AG04450 (cell line): Measurements from ENCODE around the gene ATP10D. TPM values are rescaled to one million over a fixed set of nuclear protein-coding genes. Genes with fewer than 3 reads are reported as not detected.

ENCODE experiments used
- CTCF ChIA-PET: fragments of 300-600, 350-600 bp; formaldehyde crosslinking; extraction: SDS; loops from one replicate; lab custom pipeline; 2022; ENCODE audit warnings: antibody characterized with exemption, inconsistent platforms; lab: Charles Lee
- POLR2A ChIA-PET: fragments of 350-600 bp; formaldehyde crosslinking; extraction: SDS; loops from one replicate; lab custom pipeline; 2021; ENCODE audit warnings: antibody characterized with exemption, inconsistent platforms; lab: Yijun Ruan, JAX
- DNase-seq: peaks from one replicate; pipeline ENCODE4 v3.0.0-alpha.2; 2011; ENCODE audit warnings: low read depth, low spot score
- H3K27ac ChIP-seq: one replicate; pipeline ENCODE4 v1.5.1; 2012; ENCODE audit warnings: low read depth, low read length, control low read depth
- H3K27me3 ChIP-seq: one replicate; pipeline ENCODE4 v1.6.0; 2012; ENCODE audit warnings: low read length; ENCODE audit not compliant: control insufficient read depth, insufficient read depth
- H3K4me3 ChIP-seq: 2 replicates; pipeline ENCODE4 v1.5.1; 2011; ENCODE audit warnings: mild to moderate bottlenecking, low read depth, low read length, control low read depth
- H3K9me3 ChIP-seq: 2 replicates; pipeline ENCODE4 v1.5.1; 2012; ENCODE audit warnings: low read length; ENCODE audit not compliant: control insufficient read depth, insufficient read depth
- polyA plus RNA-seq: library from polyadenylated mRNA; depleted of rRNA; stranded (reverse); fragments of >200 nt; gene quantifications from 2 replicates; pipeline ENCODE4 v1.2.3, GENCODE V29; 2011
- TF ChIP-seq, protein P1 (sequence below): IDR thresholded peaks from 2 replicates; pipeline ENCODE4 v1.5.1; 2011; ENCODE audit warnings: low read depth, low read length, control low read depth, inconsistent platforms

The ATP10D gene
- polyA plus RNA-seq, 1 experiment: 48.2 TPM

DNA sequence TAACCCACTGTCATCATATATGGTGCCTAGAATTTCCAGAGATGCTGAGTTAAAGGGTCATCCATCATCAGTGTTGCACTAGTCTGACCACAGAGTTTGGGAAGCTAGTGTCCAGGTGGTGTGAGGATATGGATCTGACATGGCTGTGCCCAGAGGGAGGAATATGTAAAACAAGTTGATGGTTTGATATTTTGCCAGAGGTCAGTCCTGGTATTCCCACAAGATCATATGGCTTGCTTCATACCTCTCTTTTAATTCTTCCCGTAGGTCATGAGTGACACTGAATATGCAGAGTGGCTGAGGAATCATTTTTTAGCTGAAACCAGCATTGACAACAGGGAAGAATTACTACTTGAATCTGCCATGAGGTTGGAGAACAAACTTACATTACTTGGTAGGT is 75.6 kb downstream of the ATP10D start:
- Histone ChIP-seq H3K9me3 (no peaks in the 10 kb centered on the region), H3K4me3 (no peak overlapping the region), H3K27ac (no peak overlapping the region), H3K27me3 (no peaks in the 10 kb centered on the region)
- ChIA-PET POLR2A (no interaction called here), CTCF (no interaction called here)
- TF ChIP-seq, protein P1, sequence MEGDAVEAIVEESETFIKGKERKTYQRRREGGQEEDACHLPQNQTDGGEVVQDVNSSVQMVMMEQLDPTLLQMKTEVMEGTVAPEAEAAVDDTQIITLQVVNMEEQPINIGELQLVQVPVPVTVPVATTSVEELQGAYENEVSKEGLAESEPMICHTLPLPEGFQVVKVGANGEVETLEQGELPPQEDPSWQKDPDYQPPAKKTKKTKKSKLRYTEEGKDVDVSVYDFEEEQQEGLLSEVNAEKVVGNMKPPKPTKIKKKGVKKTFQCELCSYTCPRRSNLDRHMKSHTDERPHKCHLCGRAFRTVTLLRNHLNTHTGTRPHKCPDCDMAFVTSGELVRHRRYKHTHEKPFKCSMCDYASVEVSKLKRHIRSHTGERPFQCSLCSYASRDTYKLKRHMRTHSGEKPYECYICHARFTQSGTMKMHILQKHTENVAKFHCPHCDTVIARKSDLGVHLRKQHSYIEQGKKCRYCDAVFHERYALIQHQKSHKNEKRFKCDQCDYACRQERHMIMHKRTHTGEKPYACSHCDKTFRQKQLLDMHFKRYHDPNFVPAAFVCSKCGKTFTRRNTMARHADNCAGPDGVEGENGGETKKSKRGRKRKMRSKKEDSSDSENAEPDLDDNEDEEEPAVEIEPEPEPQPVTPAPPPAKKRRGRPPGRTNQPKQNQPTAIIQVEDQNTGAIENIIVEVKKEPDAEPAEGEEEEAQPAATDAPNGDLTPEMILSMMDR: no peak
- DNase-seq: no peak

DNA sequence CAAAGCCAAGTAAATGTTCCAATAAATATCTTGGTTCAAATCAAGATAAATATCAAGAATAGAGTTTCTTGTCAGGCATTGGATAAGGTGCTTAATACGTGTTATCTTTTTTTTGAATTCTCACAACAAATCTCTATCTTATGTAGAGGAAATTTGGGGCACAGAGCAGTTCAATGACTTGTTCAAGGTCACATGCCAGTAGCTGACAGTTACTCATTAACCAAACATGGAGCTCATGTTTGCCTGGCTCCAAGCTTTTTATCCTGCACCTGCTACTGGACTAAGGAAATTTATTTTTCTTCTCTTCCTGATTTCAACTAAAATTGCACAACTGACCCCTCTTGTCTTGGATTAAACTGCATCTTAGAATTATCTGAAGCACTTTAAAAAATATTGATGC is 76.3 kb downstream of the ATP10D start:
- H3K4me3 ChIP-seq: no peak overlapping the region
- TF ChIP-seq, protein P1: no peak
- CTCF ChIA-PET: no interaction called here

DNA sequence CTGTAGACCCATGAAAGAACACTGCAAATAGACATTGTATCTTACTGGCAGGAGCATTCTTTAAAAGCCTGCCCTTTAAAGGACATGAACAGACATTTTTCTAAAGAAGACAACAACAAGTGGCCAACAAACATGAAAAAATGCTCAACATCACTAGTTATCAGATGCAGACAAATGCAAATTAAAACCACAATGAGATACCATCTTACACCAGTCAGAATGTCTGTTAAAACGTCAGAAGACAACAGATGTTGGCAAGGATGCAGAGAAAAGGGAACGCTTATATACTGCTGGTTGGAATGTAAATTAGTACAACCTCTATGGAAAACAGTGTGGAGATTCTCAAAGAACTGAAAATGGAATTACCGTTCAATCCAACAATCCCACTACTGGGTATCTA is 77.2 kb downstream of the ATP10D start:
- no peak for DNase-seq
- H3K9me3 ChIP-seq: no peaks in the 10 kb centered on the region
- TF ChIP-seq, protein P1: no peak
- ChIA-PET POLR2A (no interaction called here), CTCF (interaction anchor here (1.7 kb wide), 1 partner anchor 52 kb away, joined by 6 read pairs; no protein-coding TSS in a partner anchor)
- H3K27ac ChIP-seq: no peak overlapping the region
- H3K4me3 ChIP-seq: no peak overlapping the region
- H3K27me3 ChIP-seq: no peaks in the 10 kb centered on the region

More for the DNA sequence above, 76.3 kb downstream of the ATP10D start:
- H3K27me3 ChIP-seq: no peaks in the 10 kb centered on the region
- POLR2A ChIA-PET: no interaction called here
- H3K27ac ChIP-seq: no peak overlapping the region
- no peaks in the 10 kb centered on the region for H3K9me3 ChIP-seq
- DNase-seq: no peak

DNA sequence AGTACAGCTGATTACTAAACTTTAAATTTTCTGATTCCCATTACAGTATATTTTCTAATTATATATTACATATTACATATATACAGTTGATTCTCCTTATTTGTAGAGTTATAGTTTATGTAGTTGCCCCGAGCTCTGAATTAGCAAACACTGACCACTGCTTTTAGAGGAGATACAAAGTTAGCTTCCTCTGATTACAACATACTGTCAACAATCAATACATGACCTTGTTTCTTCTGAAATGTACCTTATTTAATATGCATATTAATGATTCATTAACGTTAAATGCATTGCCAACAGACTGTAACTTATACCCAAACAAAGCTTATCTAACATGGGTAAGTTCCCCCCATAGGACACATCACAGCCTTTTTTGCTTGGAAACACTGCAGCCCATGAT is 81.5 kb downstream of the ATP10D start:
- H3K27me3 ChIP-seq: no peaks in the 10 kb centered on the region
- no peaks in the 10 kb centered on the region for H3K9me3 ChIP-seq
- ChIA-PET CTCF (interaction anchor here (0.9 to 2.8 kb wide), 4 partner anchors 15 to 102 kb away, joined by 3 to 16 read pairs (median 5); no protein-coding TSS in a partner anchor), POLR2A (no interaction called here)
- H3K4me3 ChIP-seq: no peak overlapping the region
- DNase-seq: no peak
- H3K27ac ChIP-seq: no peak overlapping the region
- TF ChIP-seq, protein P1: no peak

DNA sequence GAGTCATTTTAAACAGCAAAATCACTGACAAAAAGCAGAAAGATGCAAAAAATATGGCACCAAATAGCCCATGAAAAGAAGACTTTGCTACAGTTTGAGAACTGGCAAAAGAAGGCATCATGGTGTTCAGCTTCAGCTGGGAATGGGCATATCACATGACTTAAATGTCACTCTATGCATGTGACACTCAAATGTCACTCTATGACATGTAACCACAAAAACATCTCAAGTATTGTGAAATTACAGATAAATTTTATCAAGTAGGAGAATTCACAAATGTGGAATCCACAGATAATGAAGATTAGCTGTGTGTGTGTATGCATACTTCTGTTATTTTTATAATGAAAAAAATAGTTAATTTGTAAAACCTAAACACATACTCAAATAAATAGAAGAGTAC is 81.9 kb downstream of the ATP10D start:
- Histone ChIP-seq H3K27ac (no peak overlapping the region), H3K27me3 (no peaks in the 10 kb centered on the region), H3K4me3 (no peak overlapping the region), H3K9me3 (no peaks in the 10 kb centered on the region)
- CTCF ChIA-PET: interaction anchor here (0.9 to 2.8 kb wide), 5 partner anchors 57 to 444 kb away, joined by 3 to 16 read pairs (median 5); no protein-coding TSS in a partner anchor
- POLR2A ChIA-PET: no interaction called here
- TF ChIP-seq, protein P1: no peak
- no peak for DNase-seq
